HG03342 (cell line): ENCODE results near the gene SINHCAF.
"Not testable (repeated sequence)": the region's sequence is repeated elsewhere in the genome, so short reads cannot be mapped to it uniquely, and the experiment has no call there.

Experiments used
- ATAC-seq: cut with Tn5 transposase; IDR thresholded peaks from one replicate; pipeline ENCODE4 v1.9.1; 2021; ENCODE audit warnings: mild to moderate bottlenecking, moderate library complexity; ENCODE audit not compliant: unreplicated experiment

SINHCAF gene

GRCh38 chr12:31325877-31326631 lies at the start of gene SINHCAF:
TSS of gene SINHCAF (minus strand) at chr12:31326150. CDS start at chr12:31298204, 27,946 bp downstream.
- ATAC-seq, result peak; percentile 50

GRCh38 chr12:31375422-31375821 lies 49.5 kb upstream of the SINHCAF start:
- not testable (repeated sequence) for ATAC-seq

- ATAC-seq, result no peak
Observed at GRCh38 chr12:31371256-31371620, 45.3 kb upstream of the SINHCAF start.

- no peak for ATAC-seq
Observed at GRCh38 chr12:31370531-31371255, 44.7 kb upstream of the SINHCAF start.

GRCh38 chr12:31369712-31370521 lies 44.0 kb upstream of the SINHCAF start:
- no peak for ATAC-seq

GRCh38 chr12:31368666-31369361 lies 42.9 kb upstream of the SINHCAF start:
- ATAC-seq, result no peak

GRCh38 chr12:31366104-31366621 lies 40.2 kb upstream of the SINHCAF start:
- no peak for ATAC-seq

GRCh38 chr12:31363831-31364230 lies 37.9 kb upstream of the SINHCAF start:
- no peak for ATAC-seq

GRCh38 chr12:31363416-31363809 lies 37.5 kb upstream of the SINHCAF start:
- ATAC-seq, result no peak

- ATAC-seq, result peak; percentile 64
Observed at GRCh38 chr12:31362759-31363415, 36.9 kb upstream of the SINHCAF start.

GRCh38 chr12:31362115-31362758 lies 36.3 kb upstream of the SINHCAF start:
- ATAC-seq, result peak; percentile 51

GRCh38 chr12:31361730-31362114 lies 35.8 kb upstream of the SINHCAF start:
- ATAC-seq, result no peak

GRCh38 chr12:31355747-31356107 lies 29.8 kb upstream of the SINHCAF start:
- ATAC-seq, result no peak

GRCh38 chr12:31353750-31354708 lies 28.1 kb upstream of the SINHCAF start:
- no peak for ATAC-seq

- ATAC-seq, result no peak
Observed at GRCh38 chr12:31346267-31346666, 20.3 kb upstream of the SINHCAF start.

GRCh38 chr12:31343139-31343538 lies 17.2 kb upstream of the SINHCAF start:
- ATAC-seq, result no peak

- no peak for ATAC-seq
Observed at GRCh38 chr12:31342286-31342685, 16.3 kb upstream of the SINHCAF start.

- no peak for ATAC-seq
Observed at GRCh38 chr12:31339831-31340622, 14.1 kb upstream of the SINHCAF start.
